ENCODE data around the gene GPR135. TPM values are rescaled to one million over a fixed set of nuclear protein-coding genes. Genes with fewer than 3 reads are reported as not detected.
A peak's percentile ranks its signal among the peaks of the same experiment; 100 is the strongest.

The GPR135 gene
- total and polyA plus RNA-seq, 4 donors, result 0.69 to 5.9 (median 2.8) TPM

DNA sequence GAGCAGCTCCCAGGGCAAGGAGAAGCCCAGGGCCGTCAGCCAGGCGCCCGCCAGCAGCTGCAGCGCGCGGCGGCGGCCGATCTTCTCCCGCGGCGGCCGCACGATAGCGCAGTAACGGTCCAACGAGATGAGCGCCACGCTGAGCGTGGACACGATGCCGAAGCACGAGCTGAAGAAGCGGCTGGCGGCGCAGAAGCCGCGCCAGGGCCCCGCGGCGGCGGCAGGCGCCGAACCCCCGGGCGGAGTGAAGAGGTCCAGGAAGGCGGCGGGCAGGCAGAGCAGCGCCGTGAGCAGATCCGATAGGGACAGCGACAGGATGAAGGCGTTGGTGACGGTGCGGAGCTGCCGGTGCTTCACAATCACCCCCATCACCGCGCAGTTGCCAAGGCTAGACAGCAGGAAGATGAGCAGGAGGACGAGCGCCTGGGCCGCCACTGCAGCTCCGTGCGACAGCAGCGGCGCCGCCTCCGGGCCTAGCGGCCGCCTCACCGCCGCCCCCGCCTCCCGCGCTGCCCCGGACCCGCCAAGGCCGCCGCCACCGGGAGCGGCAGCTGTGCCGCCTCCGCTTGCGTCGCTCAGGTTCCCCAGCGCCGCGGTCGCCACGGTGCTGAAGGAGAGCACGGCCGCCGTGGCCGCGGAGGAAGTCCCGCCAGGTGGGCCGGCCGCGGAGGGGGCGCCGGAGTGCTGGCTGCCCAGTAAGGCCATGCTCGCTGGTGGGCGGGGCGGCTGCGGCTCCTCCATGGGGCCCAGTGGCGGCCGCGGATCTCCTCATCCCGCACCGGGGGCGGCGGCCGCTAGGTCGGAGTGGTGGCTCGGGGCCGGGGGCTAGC is 479 bp downstream of the GPR135 start:
- WGBS, 2 donors, result 0 to 1% methylated on average over 79 to 105 of the region's 105 CpGs
- ATAC-seq (ENCODE audit: insufficient read depth, low FRiP score) (peak; percentile 82), DNase-seq (peak; percentile 67 to 74 (median 72))
- TF ChIP-seq, protein P1, sequence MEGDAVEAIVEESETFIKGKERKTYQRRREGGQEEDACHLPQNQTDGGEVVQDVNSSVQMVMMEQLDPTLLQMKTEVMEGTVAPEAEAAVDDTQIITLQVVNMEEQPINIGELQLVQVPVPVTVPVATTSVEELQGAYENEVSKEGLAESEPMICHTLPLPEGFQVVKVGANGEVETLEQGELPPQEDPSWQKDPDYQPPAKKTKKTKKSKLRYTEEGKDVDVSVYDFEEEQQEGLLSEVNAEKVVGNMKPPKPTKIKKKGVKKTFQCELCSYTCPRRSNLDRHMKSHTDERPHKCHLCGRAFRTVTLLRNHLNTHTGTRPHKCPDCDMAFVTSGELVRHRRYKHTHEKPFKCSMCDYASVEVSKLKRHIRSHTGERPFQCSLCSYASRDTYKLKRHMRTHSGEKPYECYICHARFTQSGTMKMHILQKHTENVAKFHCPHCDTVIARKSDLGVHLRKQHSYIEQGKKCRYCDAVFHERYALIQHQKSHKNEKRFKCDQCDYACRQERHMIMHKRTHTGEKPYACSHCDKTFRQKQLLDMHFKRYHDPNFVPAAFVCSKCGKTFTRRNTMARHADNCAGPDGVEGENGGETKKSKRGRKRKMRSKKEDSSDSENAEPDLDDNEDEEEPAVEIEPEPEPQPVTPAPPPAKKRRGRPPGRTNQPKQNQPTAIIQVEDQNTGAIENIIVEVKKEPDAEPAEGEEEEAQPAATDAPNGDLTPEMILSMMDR (IDR thresholded peaks at IDR 0.05; ENCODE audit: control extremely low read depth, extremely low read depth), result no peak
- Histone ChIP-seq H3K36me3 (ENCODE audit: control insufficient read depth in 4 of 4, insufficient read depth in 4 of 4, low read length in 4 of 4) (peaks cover 0 to 7% (median 4%) of the 10 kb centered on the region in 4 donors), H3K9ac (ENCODE audit: insufficient read depth in 1 of 2, low read length in 2 of 2) (no peak overlapping the region), H3K4me1 (ENCODE audit: control insufficient read depth in 5 of 5, insufficient read depth in 5 of 5, low read length in 5 of 5) (peaks cover 0 to 8% (median 0%) of the 10 kb centered on the region in 5 donors), H3K27ac (ENCODE audit: low read depth in 1 of 2, low read length in 1 of 2) (peak overlapping the region in 1 of 2 donors; percentile 44), H3K9me3 (ENCODE audit: control insufficient read depth in 4 of 4, insufficient read depth in 3 of 4, low read length in 3 of 4) (no peaks in the 10 kb centered on the region), H3K4me3 (peak overlapping the region; percentile 60), H3K27me3 (ENCODE audit: control insufficient read depth in 3 of 3, insufficient read depth in 3 of 3, low read length in 2 of 3) (peaks cover 0 to 3% (median 0%) of the 10 kb centered on the region in 3 donors)

DNA sequence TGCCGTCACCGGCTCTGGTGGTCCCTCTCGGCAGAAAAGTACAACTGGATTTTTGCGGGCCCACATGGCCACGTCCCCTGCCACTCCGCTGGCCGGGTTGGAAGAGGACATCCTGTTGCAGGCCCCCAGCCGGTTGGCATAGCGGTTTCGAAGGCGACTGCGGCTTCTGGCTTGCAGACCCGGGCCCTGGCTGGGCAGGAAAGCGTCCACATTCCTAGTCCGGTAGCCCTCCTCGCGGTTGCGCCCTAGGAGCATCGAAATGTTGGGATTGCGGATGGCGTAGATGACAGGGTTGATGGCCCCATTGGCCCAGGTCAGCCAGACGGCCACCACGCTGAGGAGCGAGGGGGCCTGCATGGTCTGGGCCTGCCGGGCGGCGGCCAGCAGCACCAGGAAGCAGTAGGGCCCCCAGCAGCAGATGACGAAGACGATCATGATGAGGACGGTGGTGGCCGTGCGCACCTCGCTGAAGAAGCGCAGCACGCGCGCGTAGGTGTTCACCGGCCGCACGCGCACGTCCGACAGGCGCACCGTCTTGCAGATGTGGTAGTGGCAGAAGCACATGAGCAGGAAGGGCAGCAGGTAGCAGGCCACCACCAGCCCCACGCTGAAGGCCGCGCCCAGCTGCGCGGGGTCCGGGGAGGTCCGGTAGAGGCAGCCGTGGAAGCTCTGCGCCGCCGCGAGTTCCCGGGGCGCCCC is 1.2 kb downstream of the GPR135 start:
- Histone ChIP-seq H3K4me1 (ENCODE audit: control insufficient read depth in 5 of 5, insufficient read depth in 5 of 5, low read length in 5 of 5) (peaks cover 0 to 8% (median 0%) of the 10 kb centered on the region in 5 donors), H3K9me3 (ENCODE audit: control insufficient read depth in 4 of 4, insufficient read depth in 3 of 4, low read length in 3 of 4) (no peaks in the 10 kb centered on the region), H3K27ac (ENCODE audit: low read depth in 1 of 2, low read length in 1 of 2) (peak overlapping the region in 1 of 2 donors; percentile 13), H3K27me3 (ENCODE audit: control insufficient read depth in 3 of 3, insufficient read depth in 3 of 3, low read length in 2 of 3) (peaks cover 0 to 3% (median 0%) of the 10 kb centered on the region in 3 donors), H3K9ac (ENCODE audit: insufficient read depth in 1 of 2, low read length in 2 of 2) (no peak overlapping the region), H3K36me3 (ENCODE audit: control insufficient read depth in 4 of 4, insufficient read depth in 4 of 4, low read length in 4 of 4) (peaks cover 0 to 7% (median 4%) of the 10 kb centered on the region in 4 donors), H3K4me3 (peak overlapping the region; percentile 60)
- ATAC-seq (ENCODE audit: insufficient read depth, low FRiP score) (no peak), DNase-seq (no peak)
- TF ChIP-seq, protein P1 (IDR thresholded peaks at IDR 0.05; ENCODE audit: control extremely low read depth, extremely low read depth), result no peak
- WGBS, 2 donors, result 36 to 41% methylated on average over 51 to 60 of the region's 60 CpGs

DNA sequence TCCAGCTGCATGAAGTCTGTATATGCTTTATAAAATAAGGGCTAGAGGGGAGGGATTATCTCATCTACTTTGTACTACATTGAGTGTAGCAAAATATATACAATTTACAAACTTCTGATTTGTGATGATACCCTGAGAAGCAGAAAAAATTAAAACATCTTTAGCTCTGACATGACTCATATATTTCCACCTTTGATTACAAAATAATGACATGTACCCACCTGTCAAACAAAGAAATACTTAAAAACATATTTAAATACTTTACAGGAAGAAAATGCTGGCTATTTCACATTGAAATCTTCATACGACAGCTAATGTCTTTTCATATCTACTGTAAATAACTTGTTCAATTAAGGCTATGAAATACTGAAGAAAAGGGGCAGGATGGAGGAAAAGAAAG is 3.3 kb downstream of the GPR135 start:
- TF ChIP-seq, protein P1 (IDR thresholded peaks at IDR 0.05; ENCODE audit: control extremely low read depth, extremely low read depth), result no peak
- DNase-seq, result no peak
- H3K36me3 ChIP-seq (ENCODE audit: control insufficient read depth in 4 of 4, insufficient read depth in 4 of 4, low read length in 4 of 4), result peaks cover 0 to 17% (median 6%) of the 10 kb centered on the region in 4 donors

More for the DNA sequence above, 3.3 kb downstream of the GPR135 start:
- Histone ChIP-seq H3K27me3 (ENCODE audit: control insufficient read depth in 3 of 3, insufficient read depth in 3 of 3, low read length in 2 of 3) (peaks cover 0 to 3% (median 0%) of the 10 kb centered on the region in 3 donors), H3K4me1 (ENCODE audit: control insufficient read depth in 5 of 5, insufficient read depth in 5 of 5, low read length in 5 of 5) (peaks cover 0 to 8% (median 0%) of the 10 kb centered on the region in 5 donors), H3K27ac (ENCODE audit: low read depth in 1 of 2, low read length in 1 of 2) (no peak overlapping the region), H3K9me3 (ENCODE audit: control insufficient read depth in 4 of 4, insufficient read depth in 3 of 4, low read length in 3 of 4) (no peaks in the 10 kb centered on the region), H3K9ac (ENCODE audit: insufficient read depth in 1 of 2, low read length in 2 of 2) (no peak overlapping the region), H3K4me3 (no peak overlapping the region)
- no peak for ATAC-seq (ENCODE audit: insufficient read depth, low FRiP score)
- WGBS, 2 donors, result 96% methylated on average over 1 of the region's 1 CpG
